Stimulated activated CD4-positive, alpha-beta T cell treated with anti-CD3 and anti-CD28 coated beads, Interleukin-1b, Interleukin-23, amount 100 ng/mL, for 4 hours (primary cell): ENCODE measurements around the gene SLC2A6.

ENCODE experiments used
- DNase-seq, 2 donors: peaks; one replicate each; pipeline ENCODE4 v3.0.0-alpha.2; 2020; ENCODE audit warnings: low read depth in 2 of 2

SLC2A6 gene

GRCh38 chr9:133440874-133441273 is 38.0 kb downstream of the SLC2A6 start:
- no peak for DNase-seq

GRCh38 chr9:133439337-133439736 is 39.6 kb downstream of the SLC2A6 start:
- DNase-seq: no peak

- no peak for DNase-seq
Observed at GRCh38 chr9:133437753-133438531, 41.0 kb downstream of the SLC2A6 start.

- DNase-seq: no peak
Observed at GRCh38 chr9:133436681-133437080, 42.2 kb downstream of the SLC2A6 start.

- DNase-seq: no peak
Observed at GRCh38 chr9:133433351-133433843, 45.5 kb downstream of the SLC2A6 start.

- DNase-seq: no peak
Observed at GRCh38 chr9:133430244-133430643, 48.7 kb downstream of the SLC2A6 start.

GRCh38 chr9:133429641-133430161 is 49.2 kb downstream of the SLC2A6 start:
- DNase-seq: no peak

- no peak for DNase-seq
Observed at GRCh38 chr9:133429214-133429613, 49.7 kb downstream of the SLC2A6 start.

- no peak for DNase-seq
Observed at GRCh38 chr9:133428617-133429101, 50.2 kb downstream of the SLC2A6 start.

- no peak for DNase-seq
Observed at GRCh38 chr9:133427658-133428348, 51.1 kb downstream of the SLC2A6 start.

GRCh38 chr9:133426011-133426410 is 52.9 kb downstream of the SLC2A6 start:
- no peak for DNase-seq

GRCh38 chr9:133425049-133425632 is 53.8 kb downstream of the SLC2A6 start:
- no peak for DNase-seq

- DNase-seq: no peak
Observed at GRCh38 chr9:133424187-133424586, 54.7 kb downstream of the SLC2A6 start.

- DNase-seq: no peak
Observed at GRCh38 chr9:133423216-133423615, 55.7 kb downstream of the SLC2A6 start.

- no peak for DNase-seq
Observed at GRCh38 chr9:133421615-133422542, 57.0 kb downstream of the SLC2A6 start, which contains the start of gene ADAMTS13. ADAMTS13 (plus strand) TSS chr9:133422367; CDS start chr9:133422444, 77 bp downstream.
